ENCODE results near the gene PTGR1.
A peak's percentile ranks its signal among the peaks of the same experiment; 100 is the strongest.
"Not testable (repeated sequence)": the region's sequence is repeated elsewhere in the genome, so short reads cannot be mapped to it uniquely, and the experiment has no call there.

PTGR1 gene

GRCh38 chr9:111582888-111583287, 16.6 kb downstream of the PTGR1 start:
- H3K4me3 ChIP-seq (ENCODE audit: low read length), result no peak overlapping the region
- DNase-seq (ENCODE audit: low read depth), result peak; percentile 24
- no peak for TF ChIP-seq CTCF (conservative IDR thresholded peaks at IDR 0.05; ENCODE audit: low read length)

- peak; percentile 81 for DNase-seq (ENCODE audit: low read depth)
- TF ChIP-seq CTCF (conservative IDR thresholded peaks at IDR 0.05; ENCODE audit: low read length), result no peak
- no peak overlapping the region for H3K4me3 ChIP-seq (ENCODE audit: low read length)
These were observed 26.4 kb downstream of the PTGR1 start for GRCh38 chr9:111572950-111573604.

GRCh38 chr9:111568127-111568526, 31.3 kb downstream of the PTGR1 start:
- not testable (repeated sequence) for H3K4me3 ChIP-seq (ENCODE audit: low read length); DNase-seq (ENCODE audit: low read depth)

- peak; percentile 20 for DNase-seq (ENCODE audit: low read depth)
- TF ChIP-seq CTCF (conservative IDR thresholded peaks at IDR 0.05; ENCODE audit: low read length), result no peak
- no peak overlapping the region for H3K4me3 ChIP-seq (ENCODE audit: low read length)
These were observed 33.2 kb downstream of the PTGR1 start for GRCh38 chr9:111566234-111566633.

GRCh38 chr9:111561165-111561719, 38.2 kb downstream of the PTGR1 start:
- TF ChIP-seq CTCF (conservative IDR thresholded peaks at IDR 0.05; ENCODE audit: low read length), result no peak
- no peak overlapping the region for H3K4me3 ChIP-seq (ENCODE audit: low read length)
- DNase-seq (ENCODE audit: low read depth), result no peak

DNA sequence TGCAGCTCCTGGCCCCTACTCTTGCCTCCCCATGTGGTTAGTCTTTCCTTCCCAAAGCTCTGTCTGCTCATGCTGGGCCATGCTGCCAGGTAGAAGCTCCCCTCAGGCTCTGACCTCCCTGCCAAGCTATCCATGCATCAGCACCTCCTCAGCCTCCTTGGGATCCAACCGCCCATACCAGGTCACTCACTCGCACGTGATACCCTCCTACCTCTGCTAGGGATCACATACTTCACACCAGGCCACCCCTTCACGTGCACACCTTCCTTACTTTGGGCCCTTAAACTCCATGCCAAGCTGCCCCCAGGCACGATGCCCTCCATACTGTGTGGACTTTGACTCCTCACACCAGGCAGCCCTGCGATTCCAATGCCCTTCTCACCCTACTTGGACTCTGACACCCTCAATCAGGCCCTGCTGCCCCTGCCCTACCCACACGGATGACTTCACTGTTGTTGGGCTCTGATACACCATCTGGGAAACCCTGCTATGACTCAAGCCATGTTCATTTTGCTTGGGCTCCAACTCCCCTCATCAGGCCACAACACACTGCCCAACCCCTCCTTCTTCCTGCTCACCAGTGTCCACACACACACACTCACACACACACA, 40.3 kb downstream of the PTGR1 start:
- no peak for TF ChIP-seq CTCF (conservative IDR thresholded peaks at IDR 0.05; ENCODE audit: low read length)
- H3K4me3 ChIP-seq (ENCODE audit: low read length), result no peak overlapping the region
- peak; percentile 73 for DNase-seq (ENCODE audit: low read depth)

DNA sequence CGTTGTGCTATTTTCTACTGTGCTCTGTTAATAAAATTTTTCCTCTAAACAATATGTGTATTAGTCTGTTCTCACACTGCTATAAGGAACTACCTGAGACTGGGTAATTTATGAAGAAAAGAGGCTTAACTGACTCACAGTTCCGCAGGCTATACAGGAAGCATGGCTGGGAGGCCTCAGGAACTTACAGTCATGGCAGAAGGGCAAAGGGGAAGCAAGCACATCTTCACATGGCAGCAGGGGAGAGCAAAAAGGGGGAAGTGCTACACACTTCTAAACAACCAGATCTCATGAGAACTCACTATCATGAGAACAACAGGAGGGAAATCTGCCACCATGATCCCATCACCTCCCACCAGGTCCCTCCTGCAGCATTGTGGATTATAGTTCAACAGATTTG, 44.0 kb downstream of the PTGR1 start:
- DNase-seq (ENCODE audit: low read depth); H3K4me3 ChIP-seq (ENCODE audit: low read length): not testable (repeated sequence)

DNA sequence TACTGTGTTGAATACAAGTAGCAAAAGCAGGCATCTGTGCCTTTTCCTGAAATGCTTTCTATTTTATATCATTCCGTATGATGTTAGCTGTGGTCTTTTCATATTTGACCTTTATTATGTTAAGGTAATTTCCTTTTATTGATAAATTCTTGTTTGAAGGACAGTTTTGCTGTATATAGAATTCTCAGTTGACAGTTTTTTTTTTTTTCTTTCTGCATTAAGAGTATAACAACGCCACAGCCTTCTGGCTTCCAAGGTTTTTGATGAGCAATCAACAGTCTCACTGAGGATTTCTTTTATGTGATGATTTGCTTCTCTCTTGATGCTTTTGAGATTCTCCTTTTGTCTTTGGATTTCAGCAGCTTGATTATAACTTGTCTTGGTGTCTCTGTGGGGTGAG, 50.8 kb downstream of the PTGR1 start:
- no peak for DNase-seq (ENCODE audit: low read depth)
- no peak overlapping the region for H3K4me3 ChIP-seq (ENCODE audit: low read length)
- TF ChIP-seq CTCF (conservative IDR thresholded peaks at IDR 0.05; ENCODE audit: low read length), result no peak

Measured in AG10803 (cell line).